ENCODE measurements around the gene MPDZ.

The MPDZ gene

GRCh38 chr9:13267743-13268142 lies 11.7 kb downstream of the MPDZ start:
- Histone ChIP-seq H3K4me2 (ENCODE audit: low read length) (no peak overlapping the region), H3K4me1 (ENCODE audit: insufficient read depth, low read length, severe bottlenecking) (no peaks in the 10 kb centered on the region), H3F3A (ENCODE audit: insufficient read depth, low read length) (no peaks in the 10 kb centered on the region), H3K79me2 (ENCODE audit: insufficient read depth, low read length) (no peaks in the 10 kb centered on the region), H3K27me3 (ENCODE audit: insufficient read depth, low read length) (no peaks in the 10 kb centered on the region), H4K20me1 (ENCODE audit: insufficient read depth, low read length) (no peaks in the 10 kb centered on the region), H3K9me3 (ENCODE audit: low read length) (no peaks in the 10 kb centered on the region), H3K27ac (ENCODE audit: low read depth, low read length, poor library complexity, severe bottlenecking) (no peak overlapping the region), H2AFZ (ENCODE audit: low read length) (no peak overlapping the region), H3K4me3 (ENCODE audit: low read depth, low read length, poor library complexity, severe bottlenecking) (no peak overlapping the region), H3K9ac (ENCODE audit: low read length) (no peak overlapping the region), H3K9me2 (ENCODE audit: low read depth, low read length) (no peaks in the 10 kb centered on the region), H3K36me3 (ENCODE audit: insufficient read depth, low read length) (no peaks in the 10 kb centered on the region)
- TF ChIP-seq EZH2 (IDR thresholded peaks at IDR 0.05; ENCODE audit: borderline replicate concordance, low read length): no peak
- no peak for TF ChIP-seq CTCF (IDR thresholded peaks at IDR 0.05; ENCODE audit: low read length)

- no peak overlapping the region for H3K9ac ChIP-seq (ENCODE audit: low read length)
- H3K36me3 ChIP-seq (ENCODE audit: insufficient read depth, low read length): no peaks in the 10 kb centered on the region
- H3K9me3 ChIP-seq (ENCODE audit: low read length): no peaks in the 10 kb centered on the region
- H3K4me1 ChIP-seq (ENCODE audit: insufficient read depth, low read length, severe bottlenecking): no peaks in the 10 kb centered on the region
- H3K27ac ChIP-seq (ENCODE audit: low read depth, low read length, poor library complexity, severe bottlenecking): no peak overlapping the region
- no peaks in the 10 kb centered on the region for H3K9me2 ChIP-seq (ENCODE audit: low read depth, low read length)
- H3K4me2 ChIP-seq (ENCODE audit: low read length): no peak overlapping the region
- H3K79me2 ChIP-seq (ENCODE audit: insufficient read depth, low read length): no peaks in the 10 kb centered on the region
- no peak for TF ChIP-seq CTCF (IDR thresholded peaks at IDR 0.05; ENCODE audit: low read length)
- no peak for TF ChIP-seq EZH2 (IDR thresholded peaks at IDR 0.05; ENCODE audit: borderline replicate concordance, low read length)
- H3K4me3 ChIP-seq (ENCODE audit: low read depth, low read length, poor library complexity, severe bottlenecking): no peak overlapping the region
- H3K27me3 ChIP-seq (ENCODE audit: insufficient read depth, low read length): no peaks in the 10 kb centered on the region
- no peaks in the 10 kb centered on the region for H3F3A ChIP-seq (ENCODE audit: insufficient read depth, low read length)
- H4K20me1 ChIP-seq (ENCODE audit: insufficient read depth, low read length): no peaks in the 10 kb centered on the region
- no peak overlapping the region for H2AFZ ChIP-seq (ENCODE audit: low read length)
These were observed 13.3 kb downstream of the MPDZ start for GRCh38 chr9:13266167-13266566.

- H3K79me2 ChIP-seq (ENCODE audit: insufficient read depth, low read length): no peaks in the 10 kb centered on the region
- TF ChIP-seq CTCF (IDR thresholded peaks at IDR 0.05; ENCODE audit: low read length) (no peak), EZH2 (IDR thresholded peaks at IDR 0.05; ENCODE audit: borderline replicate concordance, low read length) (no peak)
These were observed 14.7 kb downstream of the MPDZ start for GRCh38 chr9:13264788-13265187.

More at GRCh38 chr9:13264788-13265187, 14.7 kb downstream of the MPDZ start:
- no peaks in the 10 kb centered on the region for H3K9me2 ChIP-seq (ENCODE audit: low read depth, low read length)
- no peak overlapping the region for H3K4me3 ChIP-seq (ENCODE audit: low read depth, low read length, poor library complexity, severe bottlenecking)
- H3K27ac ChIP-seq (ENCODE audit: low read depth, low read length, poor library complexity, severe bottlenecking): no peak overlapping the region
- no peaks in the 10 kb centered on the region for H3K4me1 ChIP-seq (ENCODE audit: insufficient read depth, low read length, severe bottlenecking)
- H3K4me2 ChIP-seq (ENCODE audit: low read length): no peak overlapping the region
- no peaks in the 10 kb centered on the region for H3F3A ChIP-seq (ENCODE audit: insufficient read depth, low read length)
- no peaks in the 10 kb centered on the region for H3K36me3 ChIP-seq (ENCODE audit: insufficient read depth, low read length)
- no peaks in the 10 kb centered on the region for H3K9me3 ChIP-seq (ENCODE audit: low read length)
- H4K20me1 ChIP-seq (ENCODE audit: insufficient read depth, low read length): no peaks in the 10 kb centered on the region
- no peaks in the 10 kb centered on the region for H3K27me3 ChIP-seq (ENCODE audit: insufficient read depth, low read length)
- no peak overlapping the region for H2AFZ ChIP-seq (ENCODE audit: low read length)
- H3K9ac ChIP-seq (ENCODE audit: low read length): no peak overlapping the region

Data from OCI-LY1 (cell line).